HG03060 (cell line): Measurements from ENCODE around the gene TMEM63B.
"Not testable (repeated sequence)": the region's sequence is repeated elsewhere in the genome, so short reads cannot be mapped to it uniquely, and the experiment has no call there.

Experiments used
- ATAC-seq: cut with Tn5 transposase; IDR thresholded peaks from one replicate; pipeline ENCODE4 v1.9.1; 2021; ENCODE audit warnings: low read depth, moderate number of reproducible peaks; ENCODE audit not compliant: unreplicated experiment

Gene TMEM63B

DNA sequence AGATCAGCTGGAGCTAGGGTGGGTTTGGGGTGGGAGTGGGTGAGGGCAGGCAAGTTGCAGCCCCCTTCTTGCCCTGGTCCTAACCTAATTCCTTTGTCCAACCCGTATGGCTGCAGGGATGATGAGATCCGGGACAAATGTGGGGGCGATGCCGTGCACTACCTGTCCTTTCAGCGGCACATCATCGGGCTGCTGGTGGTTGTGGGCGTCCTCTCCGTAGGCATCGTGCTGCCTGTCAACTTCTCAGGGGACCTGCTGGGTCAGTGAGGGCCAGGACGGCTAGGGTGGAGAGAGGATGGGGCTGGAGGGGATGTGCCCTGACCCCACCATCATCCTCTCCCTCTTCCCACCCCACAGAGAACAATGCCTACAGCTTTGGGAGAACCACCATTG is 12.0 kb downstream of the TMEM63B start:
- no peak for ATAC-seq

GRCh38 chr6:44142835-44143234 is 15.5 kb downstream of the TMEM63B start:
- no peak for ATAC-seq

GRCh38 chr6:44143731-44144130 is 16.4 kb downstream of the TMEM63B start:
- ATAC-seq, result no peak

DNA sequence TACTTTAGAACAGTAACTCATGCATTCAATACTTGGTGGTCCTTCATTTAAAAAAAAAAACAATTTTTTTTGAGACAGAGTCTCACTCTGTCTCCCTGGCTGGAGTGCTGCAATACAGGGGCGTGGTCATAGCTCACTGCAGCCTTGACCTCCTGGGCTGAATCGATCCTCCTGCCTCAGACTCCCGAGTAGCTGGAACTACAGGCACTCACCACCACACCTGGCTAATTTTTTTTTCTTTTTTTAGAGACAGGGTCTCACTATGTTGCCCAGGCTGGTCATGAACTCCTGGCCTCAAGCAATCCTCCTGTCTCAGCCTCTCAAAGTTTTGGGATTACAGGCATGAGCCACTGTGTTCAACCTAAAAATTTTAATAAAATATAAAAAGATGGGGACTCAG is 17.2 kb downstream of the TMEM63B start:
- ATAC-seq, result not testable (repeated sequence)

DNA sequence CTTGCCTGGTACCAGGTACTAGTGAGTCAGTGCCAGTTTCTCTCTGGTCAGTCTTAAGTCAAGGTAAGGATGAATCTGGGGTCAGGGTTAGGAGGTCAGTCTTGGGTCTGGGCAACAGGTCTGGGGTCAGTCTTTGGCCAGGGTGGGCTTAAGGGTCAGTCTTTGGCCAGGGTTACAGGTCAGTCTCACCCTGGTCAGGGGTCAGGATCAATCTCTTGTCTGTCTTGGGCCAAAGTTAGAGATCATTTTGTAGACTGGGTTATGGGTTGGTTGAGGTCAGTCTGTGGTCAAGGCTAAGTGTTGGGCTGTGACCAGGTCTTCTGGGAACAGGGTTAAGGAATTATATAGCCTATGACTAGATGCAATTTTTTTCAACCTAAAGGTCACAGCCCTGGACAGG is 18.5 kb downstream of the TMEM63B start:
- no peak for ATAC-seq

- no peak for ATAC-seq
These were observed 19.3 kb downstream of the TMEM63B start for GRCh38 chr6:44146685-44147084.

DNA sequence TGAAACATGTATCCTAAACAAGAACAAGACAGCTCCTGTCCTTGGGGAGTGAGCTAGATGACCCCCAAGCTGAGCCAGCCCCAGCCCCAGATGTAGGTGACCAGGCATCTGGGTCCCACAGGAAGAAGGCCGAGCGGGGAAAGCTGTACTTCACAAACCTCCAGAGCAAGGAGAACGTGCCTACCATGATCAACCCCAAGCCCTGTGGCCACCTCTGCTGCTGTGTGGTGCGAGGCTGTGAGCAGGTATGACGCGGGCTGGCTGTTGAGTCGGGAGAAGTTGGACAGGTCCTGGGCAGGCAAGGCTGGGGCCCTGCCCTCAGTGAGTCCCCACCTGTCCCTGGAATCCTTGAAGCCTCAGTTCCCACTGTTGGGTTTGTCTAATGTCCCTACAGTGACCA is 19.9 kb downstream of the TMEM63B start:
- no peak for ATAC-seq

DNA sequence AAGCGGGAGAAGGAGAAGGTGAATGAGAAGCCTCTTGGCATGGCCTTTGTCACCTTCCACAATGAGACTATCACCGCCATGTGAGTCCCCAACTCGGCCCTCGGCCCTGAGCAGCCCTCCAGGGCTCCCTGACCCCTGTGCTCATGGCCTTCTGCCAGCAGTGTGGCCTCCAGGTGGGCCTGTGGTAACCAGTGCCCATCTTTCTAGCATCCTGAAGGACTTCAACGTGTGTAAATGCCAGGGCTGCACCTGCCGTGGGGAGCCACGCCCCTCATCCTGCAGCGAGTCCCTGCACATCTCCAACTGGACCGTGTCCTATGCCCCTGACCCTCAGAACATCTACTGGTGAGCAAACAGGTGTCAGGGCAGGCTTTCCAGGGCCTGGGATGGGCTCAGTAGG is 21.0 kb downstream of the TMEM63B start:
- ATAC-seq, result no peak

GRCh38 chr6:44149369-44150012 is 22.1 kb downstream of the TMEM63B start:
- no peak for ATAC-seq

DNA sequence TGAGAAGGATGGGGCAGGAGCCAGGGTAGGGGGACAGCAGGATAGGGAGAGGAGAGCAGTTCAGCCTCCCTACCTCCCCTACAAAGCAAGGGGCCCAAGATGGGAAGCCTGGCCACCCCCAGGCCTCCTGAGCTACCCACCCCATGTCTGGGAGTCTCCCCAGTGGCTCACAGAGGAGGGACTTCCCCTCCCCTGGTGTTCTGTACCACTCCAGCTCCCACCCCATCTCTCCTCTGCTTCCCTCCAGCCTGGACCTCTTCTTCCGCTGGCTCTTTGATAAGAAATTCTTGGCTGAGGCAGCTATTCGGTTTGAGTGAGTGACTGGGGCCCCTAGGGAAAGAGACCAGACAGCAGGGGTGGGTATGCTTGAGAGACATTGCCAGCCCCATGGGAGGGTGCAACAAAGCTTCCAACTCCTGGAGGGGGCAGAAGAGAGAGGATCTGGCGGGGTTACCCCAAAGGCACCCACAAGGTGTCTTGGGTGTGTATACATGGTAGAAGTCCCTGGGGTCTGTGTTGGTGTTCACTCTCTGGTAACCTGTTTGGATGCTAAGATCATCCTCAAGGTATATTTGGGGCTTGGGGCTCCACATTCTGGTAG is 23.1 kb downstream of the TMEM63B start:
- no peak for ATAC-seq

- no peak for ATAC-seq
These were observed 24.2 kb downstream of the TMEM63B start for GRCh38 chr6:44151348-44152108.

DNA sequence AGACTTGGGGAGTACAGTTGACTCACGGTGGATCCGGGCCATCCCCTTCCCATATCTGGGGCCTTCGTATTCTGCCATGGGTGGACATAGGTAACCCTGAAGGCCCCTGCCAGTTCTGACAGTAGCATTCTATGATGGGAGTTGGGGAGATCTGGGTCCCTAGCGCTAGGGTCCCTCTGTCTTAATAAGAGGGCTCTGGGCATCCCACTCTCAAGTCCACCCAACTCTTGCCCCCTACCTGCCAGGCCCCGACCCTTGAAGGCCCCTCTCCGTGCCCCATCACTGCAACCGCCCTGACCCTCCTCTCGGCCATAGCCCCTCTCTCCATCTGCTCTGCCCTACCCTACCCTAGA is 24.7 kb downstream of the TMEM63B start:
- no peak for ATAC-seq

DNA sequence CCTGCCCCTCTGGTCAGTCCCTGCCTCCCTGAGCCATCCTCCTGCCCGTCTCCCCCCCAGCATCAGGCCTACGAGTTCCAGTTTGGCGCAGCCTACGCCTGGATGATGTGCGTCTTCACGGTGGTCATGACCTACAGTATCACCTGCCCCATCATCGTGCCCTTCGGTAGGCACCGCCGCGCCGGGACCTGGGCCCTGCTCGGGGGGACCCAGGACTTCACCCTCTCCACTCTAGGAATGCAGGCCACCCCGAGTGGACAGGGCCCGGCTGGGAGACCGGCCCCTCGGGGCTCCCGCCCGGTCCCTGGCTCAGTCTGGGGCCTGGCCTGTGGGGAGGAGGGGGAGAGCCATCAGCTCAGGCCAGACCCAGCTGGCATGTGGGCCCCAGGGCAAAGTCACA is 25.2 kb downstream of the TMEM63B start:
- ATAC-seq, result no peak

DNA sequence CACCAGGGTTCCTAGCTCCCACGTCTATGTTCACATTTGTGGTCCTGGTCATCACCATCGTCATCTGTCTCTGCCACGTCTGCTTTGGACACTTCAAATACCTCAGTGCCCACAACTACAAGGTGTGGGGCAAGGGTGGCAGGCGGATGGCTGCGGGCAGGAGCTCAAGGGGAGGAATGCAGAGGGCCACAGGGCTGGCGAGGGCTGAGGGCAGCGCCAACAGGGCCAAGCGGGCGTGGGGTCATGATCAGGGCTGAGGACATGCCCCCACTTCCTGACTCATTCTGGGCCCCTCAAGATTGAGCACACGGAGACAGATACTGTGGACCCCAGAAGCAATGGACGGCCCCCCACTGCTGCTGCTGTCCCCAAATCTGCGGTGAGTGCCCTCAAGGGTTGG is 26.7 kb downstream of the TMEM63B start:
- no peak for ATAC-seq

- ATAC-seq, result no peak
These were observed 29.3 kb downstream of the TMEM63B start for GRCh38 chr6:44156494-44157151.

GRCh38 chr6:44157152-44157521 is 29.8 kb downstream of the TMEM63B start:
- ATAC-seq, result no peak

DNA sequence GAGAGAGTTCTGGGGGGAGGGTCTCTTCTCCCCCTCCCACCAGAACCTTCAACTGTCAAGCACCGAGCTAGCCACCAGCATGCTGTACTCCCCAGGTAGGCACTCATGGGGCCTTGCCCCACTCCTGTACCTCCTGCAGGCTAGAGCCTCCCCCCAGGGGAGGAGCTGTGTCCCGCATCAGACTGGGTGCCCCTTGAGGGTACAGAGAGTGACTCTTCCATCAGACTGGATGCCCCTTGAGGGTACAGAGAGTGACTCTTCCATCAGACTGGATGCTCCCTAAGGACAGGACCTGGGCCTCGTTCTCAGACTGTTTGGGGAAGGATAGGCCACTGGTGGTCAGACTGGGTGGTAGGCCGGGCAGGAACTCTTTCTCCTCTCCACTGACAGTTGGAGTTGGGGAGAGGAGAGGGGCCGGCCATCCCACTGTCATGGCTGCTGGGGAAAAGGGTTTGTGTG is 31.4 kb downstream of the TMEM63B start, which contains the start of gene CAPN11:
Gene CAPN11 (plus strand): TSS at position 51 of the 459 bp plus-strand sequence. CDS start 29 bp downstream, at position 80.
- ATAC-seq, result no peak

DNA sequence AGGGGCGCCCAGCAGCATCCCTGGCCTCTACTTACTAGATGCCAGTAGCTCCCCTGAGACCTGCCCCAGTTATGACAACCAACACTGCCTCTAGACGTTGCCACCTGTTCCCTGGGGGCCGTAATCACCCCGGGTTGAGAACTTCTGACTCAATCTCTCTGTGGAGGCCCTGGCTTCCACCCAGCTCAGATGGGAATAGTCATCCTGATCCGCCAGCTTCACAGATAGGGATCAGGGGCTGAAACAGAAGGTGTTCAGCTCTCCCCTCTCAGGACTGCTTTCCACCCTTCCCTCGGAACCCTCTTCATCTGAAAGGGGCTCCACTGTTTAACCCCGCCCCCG is 34.6 kb downstream of the TMEM63B start:
- ATAC-seq, result no peak

GRCh38 chr6:44162876-44163625 is 35.7 kb downstream of the TMEM63B start:
- no peak for ATAC-seq

DNA sequence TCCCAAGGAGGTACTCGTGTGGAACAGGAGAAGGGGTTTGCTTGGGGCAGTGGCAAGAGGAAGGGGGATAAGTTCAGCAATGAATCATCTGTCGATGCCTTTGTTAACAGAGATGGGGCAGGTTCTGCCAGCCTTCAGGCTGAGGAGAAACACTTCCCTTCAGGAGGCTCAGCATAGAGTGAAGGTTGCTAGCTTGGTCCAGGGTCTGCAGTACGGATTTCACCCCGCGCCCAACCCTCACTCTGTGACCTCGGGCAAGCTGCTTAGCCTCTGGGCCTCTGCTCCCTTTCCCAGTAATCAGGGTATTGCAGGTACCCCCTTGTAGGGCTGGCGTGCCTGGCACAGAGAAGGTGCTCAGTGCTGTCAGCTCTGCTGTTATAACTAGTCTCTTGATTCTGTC is 38.8 kb downstream of the TMEM63B start:
- ATAC-seq, result no peak
